Right lobe of liver (tissue), 6 donors: ENCODE data around the gene DNM1. TPM values are rescaled to one million over a fixed set of nuclear protein-coding genes. Genes with fewer than 3 reads are reported as not detected.

Experiments used
- ATAC-seq, 4 donors: fragments of 200-7000 bp; cut with Tn5 transposase; one replicate each; pipeline ENCODE4 v1.9.1; 2020; ENCODE audit warnings: mild to moderate bottlenecking in 4 of 4, moderate library complexity in 4 of 4
- DNase-seq, 3 donors: peaks; one replicate each; pipeline ENCODE4 v3.0.0-alpha.2; 2020
- H3K27ac ChIP-seq, 3 donors: fragments of 200-600 bp; one replicate each; pipeline ENCODE4 v1.8.0; 2022
- H3K27me3 ChIP-seq, 2 donors: fragments of 200-600 bp; one replicate each; pipeline ENCODE4 v1.8.0; 2022
- H3K36me3 ChIP-seq, 4 donors: fragments of 200-600 bp; sonication (generic) in 1 of 4; one replicate each; pipeline versions ENCODE4 v1.5.1 to v1.8.0; 2017 to 2022; ENCODE audit warnings: control low read depth in 1 of 4
- H3K4me1 ChIP-seq, 4 donors: fragments of 200-600 bp; sonication (generic) in 1 of 4; one replicate each; pipeline versions ENCODE4 v1.5.1 to v1.8.0; 2017 to 2022; ENCODE audit warnings: control low read depth in 1 of 4
- H3K4me3 ChIP-seq, 3 donors: fragments of 200-600 bp; one replicate each; pipeline ENCODE4 v1.8.0; 2022
- H3K9me3 ChIP-seq, 4 donors: fragments of 200-600 bp; sonication (generic) in 1 of 4; one replicate each; pipeline versions ENCODE4 v1.5.1 to v1.8.0; 2017 to 2022; ENCODE audit warnings: control low read depth in 1 of 4
- POLR2A ChIP-seq: fragments of 450-650 bp; IDR thresholded peaks from one replicate; pipeline ENCODE4 v1.6.1; 2017; ENCODE audit warnings: antibody characterized with exemption, mild to moderate bottlenecking
- WGBS: methylation state at CpG from one replicate; pipeline ENCODE4 v1.1.6; 2018; ENCODE audit warnings: low coverage, low lambda C conversion rate; ENCODE audit not compliant: insufficient coverage; ENCODE audit errors: missing lambda C conversion rate; 5-methylcytosine and 5-hydroxymethylcytosine counted together
- intact Hi-C, 2 donors: fragments of 100-400 bp; cut with DNase I; formaldehyde crosslinking; loops; one replicate each; pipeline versions ENCODE4 v1.11.2 to v1.14.1; 2022
- microRNA counts: library from miRNA; unstranded; fragments of <30 nt; microRNA quantifications from one replicate; lab custom pipeline; 2016
- microRNA-seq, 2 donors: library from miRNA; unstranded; fragments of <30 nt; microRNA quantifications; one replicate each; pipeline ENCODE4, GENCODE V29; 2019 to 2020
- small RNA-seq, 2 experiments: library from RNA; depleted of rRNA; stranded (forward); fragments of <200 nt; gene quantifications; one replicate each; pipeline ENCODE3, GENCODE V24; 2016
- total RNA-seq, 6 experiments: library from RNA; depleted of rRNA in 2 of 6; stranded (reverse); fragments of >200 nt in 2 of 6; fragmentation: NEBNext Ultra II Directional in 3 of 6; extraction: Animal tissue kit (Norgen Biotek cat#: 25700) in 3 of 6; gene quantifications; one replicate each; pipeline versions ENCODE4 v1.1.0 to v1.2.4, GENCODE V29; 2016 to 2023
- TF ChIP-seq, protein P1 (sequence below), 4 donors: fragments of 200-600 bp in 3 of 4; fragments of 450-650 bp in 1 of 4; IDR thresholded peaks; one replicate each; pipeline versions ENCODE4 v1.5.1 to v1.8.0; 2016 to 2022; ENCODE audit warnings: antibody characterized with exemption in 4 of 4, mild to moderate bottlenecking in 2 of 4
- donor health status: DM: no; HTN: yes; CAD: no.
- donor health status: DM: no; HTN: no; CAD: no.
- donor health status: DM: no; HTN: no; CAD: no.
- donor health status: DM: no; HTN: yes; CAD: no.
- donor health status: DM: no; HTN: yes; CAD: no.

DNM1 gene
- total RNA-seq, 6 experiments from 2014 or later, result 0.43 to 3.1 (median 1.8) TPM

DNA sequence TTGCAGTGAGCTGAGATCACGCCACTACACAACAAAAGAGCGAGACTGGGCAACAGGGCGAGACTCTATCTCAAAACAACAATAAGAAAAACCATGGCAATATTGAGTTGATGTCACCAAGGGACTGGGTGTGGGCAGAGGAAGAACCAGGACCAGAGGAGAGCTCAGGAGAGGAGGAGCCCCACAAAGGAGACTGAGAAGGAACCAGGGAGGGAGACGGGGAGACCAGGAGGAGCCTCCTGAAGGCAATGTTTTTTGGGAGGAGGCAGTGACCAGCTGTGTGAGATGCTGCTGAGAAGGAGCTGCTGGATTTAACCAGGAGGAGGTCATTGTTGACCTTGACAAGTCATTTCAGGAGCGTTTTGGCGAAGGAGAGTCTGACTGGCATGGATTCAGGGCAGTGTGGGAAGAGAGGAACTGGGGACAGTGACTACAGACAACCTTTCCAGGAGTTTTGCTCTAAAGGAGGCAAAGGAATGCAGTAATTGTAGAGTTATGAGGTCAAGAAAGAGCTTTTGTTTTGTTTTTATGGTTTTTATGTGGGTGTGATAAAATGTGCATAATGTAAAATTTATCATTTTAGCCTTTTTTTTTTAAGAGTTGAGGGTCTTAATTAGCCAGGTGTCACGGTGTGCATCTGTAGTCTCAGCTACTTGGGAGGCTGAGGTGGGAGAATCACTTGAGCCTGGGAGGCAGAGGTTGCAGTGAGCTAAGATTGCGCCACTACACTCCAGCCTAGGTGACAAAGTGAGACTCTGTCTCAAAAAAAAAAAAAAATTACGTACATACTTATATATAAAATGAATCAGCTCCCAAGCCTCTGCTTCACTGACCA lies 101.2 kb downstream of the DNM1 start:
- WGBS, result 88% methylated on average over 9 of the region's 9 CpGs
- Histone ChIP-seq H3K4me1 (no peaks in the 10 kb centered on the region), H3K27me3 (no peaks in the 10 kb centered on the region), H3K4me3 (no peak overlapping the region), H3K9me3 (no peaks in the 10 kb centered on the region), H3K27ac (no peak overlapping the region), H3K36me3 (peaks cover 0 to 9% (median 3%) of the 10 kb centered on the region in 4 donors)
- DNase-seq (no peak), ATAC-seq (no peak)
- intact Hi-C loops, result no loop called here
- TF ChIP-seq POLR2A, result no peak
- TF ChIP-seq, protein P1, sequence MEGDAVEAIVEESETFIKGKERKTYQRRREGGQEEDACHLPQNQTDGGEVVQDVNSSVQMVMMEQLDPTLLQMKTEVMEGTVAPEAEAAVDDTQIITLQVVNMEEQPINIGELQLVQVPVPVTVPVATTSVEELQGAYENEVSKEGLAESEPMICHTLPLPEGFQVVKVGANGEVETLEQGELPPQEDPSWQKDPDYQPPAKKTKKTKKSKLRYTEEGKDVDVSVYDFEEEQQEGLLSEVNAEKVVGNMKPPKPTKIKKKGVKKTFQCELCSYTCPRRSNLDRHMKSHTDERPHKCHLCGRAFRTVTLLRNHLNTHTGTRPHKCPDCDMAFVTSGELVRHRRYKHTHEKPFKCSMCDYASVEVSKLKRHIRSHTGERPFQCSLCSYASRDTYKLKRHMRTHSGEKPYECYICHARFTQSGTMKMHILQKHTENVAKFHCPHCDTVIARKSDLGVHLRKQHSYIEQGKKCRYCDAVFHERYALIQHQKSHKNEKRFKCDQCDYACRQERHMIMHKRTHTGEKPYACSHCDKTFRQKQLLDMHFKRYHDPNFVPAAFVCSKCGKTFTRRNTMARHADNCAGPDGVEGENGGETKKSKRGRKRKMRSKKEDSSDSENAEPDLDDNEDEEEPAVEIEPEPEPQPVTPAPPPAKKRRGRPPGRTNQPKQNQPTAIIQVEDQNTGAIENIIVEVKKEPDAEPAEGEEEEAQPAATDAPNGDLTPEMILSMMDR (IDR thresholded peaks at IDR 0.05), result no peak

MicroRNAs encoded within 50 kb of the gene (microRNA counts, 767-probe panel; counts per million panel counts)
- microRNA hsa-miR-199b-5p (lab: Ali Mortazavi, UCI), result 237 counts per million
- 237 counts per million for microRNA hsa-miR-3154 (lab: Ali Mortazavi, UCI)

Small RNA genes within 50 kb of the gene (microRNA-seq; reads per million reads assigned to microRNA genes)
- gene MIR199B (26.6 to 31.6 reads per million in 2 donors), gene MIR3154 (0 reads per million in 2 donors)

Small RNA genes within 50 kb of the gene (small RNA-seq; reads per million reads assigned to genes)
- 3.7 to 4.0 reads per million in 2 experiments for gene MIR199B
- 0 reads per million in 2 experiments for gene MIR3154

Other genes with a start within 250 kb of the DNM1 start
- 10 to 100 TPM in 5 of 6 experiments, 1 to 10 TPM in 1; 9.7 to 54.1 (median 23.6) TPM for gene EEIG1, start 222.4 kb upstream of the DNM1 start, total RNA-seq
- 1 to 10 TPM; 3.9 to 6.8 (median 5.7) TPM for gene NAIF1, start 136.1 kb upstream of the DNM1 start, total RNA-seq
- gene SLC25A25, start 135.1 kb upstream of the DNM1 start, total RNA-seq, result 10 to 100 TPM; 21.2 to 81.5 (median 53.3) TPM
- gene PTGES2, start 75.7 kb upstream of the DNM1 start, total RNA-seq, result 10 to 100 TPM; 27.2 to 67.2 (median 30.5) TPM
- 10 to 100 TPM in 4 of 6 experiments, 1 to 10 TPM in 2; 2.7 to 81.8 (median 18.1) TPM for gene LCN2, start 53.9 kb upstream of the DNM1 start, total RNA-seq
- gene BBLN, start 43.1 kb upstream of the DNM1 start, total RNA-seq, result 100 to 1,000 TPM in 2 of 6 experiments, 10 to 100 TPM in 4; 13.5 to 192 (median 17.7) TPM
- 10 to 100 TPM; 15.9 to 33.5 (median 24.0) TPM for gene CIZ1, start 11.8 kb upstream of the DNM1 start, total RNA-seq
- 10 to 100 TPM; 25.0 to 53.0 (median 35.5) TPM for gene GOLGA2, start 72.6 kb downstream of the DNM1 start, total RNA-seq
- gene SWI5, start 72.9 kb downstream of the DNM1 start, total RNA-seq, result 10 to 100 TPM; 10.8 to 17.3 (median 14.3) TPM
- gene TRUB2, start 119.1 kb downstream of the DNM1 start, total RNA-seq, result 10 to 100 TPM; 16.7 to 35.5 (median 24.5) TPM
- 10 to 100 TPM; 22.3 to 67.5 (median 30.3) TPM for gene COQ4, start 119.5 kb downstream of the DNM1 start, total RNA-seq
- 10 to 100 TPM; 15.8 to 97.3 (median 24.1) TPM for gene SLC27A4, start 137.1 kb downstream of the DNM1 start, total RNA-seq
- gene URM1, start 168.0 kb downstream of the DNM1 start, total RNA-seq, result 10 to 100 TPM; 16.6 to 25.9 (median 22.2) TPM
- gene CERCAM, start 217.5 kb downstream of the DNM1 start, total RNA-seq, result 1 to 10 TPM; 1.3 to 3.1 (median 2.2) TPM